ENCODE data around the gene CCN5.

The CCN5 gene

GRCh38 chr20:44692932-44693480 is 22.2 kb upstream of the CCN5 start:
- Histone ChIP-seq H3K27me3 (ENCODE audit: insufficient read depth, poor library complexity, severe bottlenecking) (no peaks in the 10 kb centered on the region), H3K27ac (replicated peaks) (no peak overlapping the region), H3K4me3 (replicated peaks; ENCODE audit: insufficient read depth, low read length) (no peak overlapping the region)
- TF ChIP-seq POLR2AphosphoS5 (IDR thresholded peaks at IDR 0.05; ENCODE audit: low read depth) (no peak), GABPA (IDR thresholded peaks at IDR 0.05; ENCODE audit: low read depth) (no peak), CTCF (IDR thresholded peaks at IDR 0.05; ENCODE audit: insufficient read depth, low read length) (no peak), SPI1 (IDR thresholded peaks at IDR 0.05; ENCODE audit: borderline replicate concordance, low read depth) (no peak), REST (IDR thresholded peaks at IDR 0.05; ENCODE audit: insufficient replicate concordance, low read depth) (no peak)
- DNase-seq (ENCODE audit: low read depth in 1 of 2, low spot score in 1 of 2): no peak

- Histone ChIP-seq H3K27ac (replicated peaks) (no peak overlapping the region), H3K27me3 (ENCODE audit: insufficient read depth, poor library complexity, severe bottlenecking) (no peaks in the 10 kb centered on the region), H3K4me3 (replicated peaks; ENCODE audit: insufficient read depth, low read length) (no peak overlapping the region)
- DNase-seq (ENCODE audit: low read depth in 1 of 2, low spot score in 1 of 2): no peak
- no peak for TF ChIP-seq REST (IDR thresholded peaks at IDR 0.05; ENCODE audit: insufficient replicate concordance, low read depth)
- no peak for TF ChIP-seq GABPA (IDR thresholded peaks at IDR 0.05; ENCODE audit: low read depth)
- TF ChIP-seq SPI1 (IDR thresholded peaks at IDR 0.05; ENCODE audit: borderline replicate concordance, low read depth): no peak
- no peak for TF ChIP-seq CTCF (IDR thresholded peaks at IDR 0.05; ENCODE audit: insufficient read depth, low read length)
- no peak for TF ChIP-seq POLR2AphosphoS5 (IDR thresholded peaks at IDR 0.05; ENCODE audit: low read depth)
Observed at GRCh38 chr20:44693627-44694026, 21.5 kb upstream of the CCN5 start.

- TF ChIP-seq GABPA (IDR thresholded peaks at IDR 0.05; ENCODE audit: low read depth) (no peak), POLR2AphosphoS5 (IDR thresholded peaks at IDR 0.05; ENCODE audit: low read depth) (no peak), SPI1 (IDR thresholded peaks at IDR 0.05; ENCODE audit: borderline replicate concordance, low read depth) (no peak), REST (IDR thresholded peaks at IDR 0.05; ENCODE audit: insufficient replicate concordance, low read depth) (no peak), CTCF (IDR thresholded peaks at IDR 0.05; ENCODE audit: insufficient read depth, low read length) (no peak)
- no peak for DNase-seq (ENCODE audit: low read depth in 1 of 2, low spot score in 1 of 2)
- Histone ChIP-seq H3K27me3 (ENCODE audit: insufficient read depth, poor library complexity, severe bottlenecking) (no peaks in the 10 kb centered on the region), H3K4me3 (replicated peaks; ENCODE audit: insufficient read depth, low read length) (no peak overlapping the region), H3K27ac (replicated peaks) (no peak overlapping the region)
Observed at GRCh38 chr20:44694159-44694558, 21.0 kb upstream of the CCN5 start.

Measured in HL-60 (cell line).